B cell (primary cell): ENCODE data around the gene ANKS1B. TPM values are rescaled to one million over a fixed set of nuclear protein-coding genes. Genes with fewer than 3 reads are reported as not detected.

ENCODE experiments used
- ATAC-seq: fragments of 200-7000 bp; cut with Tn5 transposase; one replicate; pipeline ENCODE4 v1.10.0; 2021; ENCODE audit warnings: low read depth, mild to moderate bottlenecking, moderate number of reproducible peaks, moderate library complexity
- CTCF ChIA-PET: fragments of 350-600 bp; sonication (Branson Sonifier 250); formaldehyde crosslinking; loops from one replicate; lab custom pipeline; 2021; ENCODE audit warnings: antibody characterized with exemption, inconsistent platforms; lab: Charles Lee
- POLR2A ChIA-PET: fragments of 350-600 bp; sonication (Branson Sonifier 250); formaldehyde crosslinking; loops from one replicate; lab custom pipeline; 2021; ENCODE audit warnings: antibody characterized with exemption; lab: Charles Lee
- DNase-seq: peaks from one replicate; pipeline ENCODE4 v3.0.0; 2013
- H2AFZ ChIP-seq: 2 replicates; pipeline ENCODE4 v1.6.1; 2012; ENCODE audit warnings: mild to moderate bottlenecking, low read depth, low read length; ENCODE audit not compliant: insufficient read depth, poor library complexity, severe bottlenecking
- H3K27ac ChIP-seq, 2 donors: 1 replicate in 1 of 2; 2 replicates in 1 of 2; pipeline ENCODE4 v1.5.1; 2012 to 2013; ENCODE audit warnings: low read length in 2 of 2, mild to moderate bottlenecking in 2 of 2, moderate library complexity in 1 of 2
- H3K27me3 ChIP-seq, 4 experiments: fragments of 200-600 bp in 1 of 4; sonication (generic) in 1 of 4; replicated peaks in 1 of 4; 1 replicate in 2 of 4; 2 replicates in 2 of 4; pipeline versions ENCODE4 v1.6.1 to v1.7.0; 2013 to 2016; ENCODE audit warnings: low read length in 3 of 4, mild to moderate bottlenecking in 2 of 4, mixed read lengths in 1 of 4, moderate library complexity in 1 of 4; ENCODE audit not compliant: insufficient read depth in 4 of 4, control insufficient read depth in 3 of 4; ENCODE audit errors: control extremely low read depth in 1 of 4
- H3K36me3 ChIP-seq, 2 experiments: replicated peaks in 1 of 2; 1 replicate in 1 of 2; 2 replicates in 1 of 2; pipeline versions ENCODE4 v1.6.1 to v1.7.1; 2013; ENCODE audit warnings: low read length in 1 of 2; ENCODE audit not compliant: insufficient read depth in 2 of 2, control insufficient read depth in 1 of 2; ENCODE audit errors: control extremely low read depth in 1 of 2, extremely low read depth in 1 of 2
- H3K4me1 ChIP-seq, 2 donors: fragments of 200-600 bp in 1 of 2; sonication (generic) in 1 of 2; 1 replicate in 1 of 2; 2 replicates in 1 of 2; pipeline versions ENCODE4 v1.5.1 to v1.6.1; 2013 to 2017; ENCODE audit warnings: low read length in 2 of 2; ENCODE audit not compliant: control insufficient read depth in 2 of 2, insufficient read depth in 2 of 2
- H3K4me2 ChIP-seq: replicated peaks from 2 replicates; pipeline ENCODE3; 2012; ENCODE audit warnings: mild to moderate bottlenecking, low read depth, low read length; ENCODE audit not compliant: poor library complexity, severe bottlenecking
- H3K4me3 ChIP-seq, 5 experiments: fragments of 200-600 bp in 1 of 5; sonication (generic) in 1 of 5; 1 replicate in 3 of 5; 2 replicates in 2 of 5; pipeline versions ENCODE4 v1.5.1 to v1.7.0; 2011 to 2016; ENCODE audit warnings: low read length in 4 of 5, mild to moderate bottlenecking in 4 of 5, low read depth in 2 of 5, control low read depth in 1 of 5, moderate library complexity in 1 of 5; ENCODE audit not compliant: insufficient read depth in 1 of 5; ENCODE audit errors: control extremely low read depth in 1 of 5, extremely low read depth in 1 of 5
- H3K79me2 ChIP-seq: fragments of 200-600 bp; sonication (generic); one replicate; pipeline ENCODE4 v1.6.0; 2016; ENCODE audit warnings: low read length; ENCODE audit not compliant: control insufficient read depth, insufficient read depth
- H3K9ac ChIP-seq: fragments of 200-600 bp; sonication (generic); 2 replicates; pipeline ENCODE4 v1.6.1; 2017; ENCODE audit warnings: mild to moderate bottlenecking, low read length, moderate library complexity
- H3K9me3 ChIP-seq, 3 donors: one replicate each; pipeline versions ENCODE4 v1.6.1 to v1.7.1; 2013; ENCODE audit warnings: low read length in 2 of 3; ENCODE audit not compliant: control insufficient read depth in 2 of 3, insufficient read depth in 1 of 3; ENCODE audit errors: control extremely low read depth in 1 of 3
- H4K20me1 ChIP-seq: 2 replicates; pipeline ENCODE4 v1.6.0; 2012; ENCODE audit warnings: mild to moderate bottlenecking, low read length; ENCODE audit not compliant: insufficient read depth, control insufficient read depth, poor library complexity, severe bottlenecking
- H3K27ac Mint-ChIP-seq: one replicate; pipeline ENCODE4 v1.8.0; 2021; ENCODE audit warnings: mixed read lengths
- H3K27me3 Mint-ChIP-seq: one replicate; pipeline ENCODE4 v1.8.0; 2021; ENCODE audit warnings: mixed read lengths
- H3K4me1 Mint-ChIP-seq: one replicate; pipeline ENCODE4 v1.8.0; 2021; ENCODE audit warnings: mixed read lengths
- H3K4me3 Mint-ChIP-seq: one replicate; pipeline ENCODE4 v1.8.0; 2021; ENCODE audit warnings: mixed read lengths
- H3K9me3 Mint-ChIP-seq: one replicate; pipeline ENCODE4 v1.8.0; 2022; ENCODE audit warnings: mixed read lengths; ENCODE audit not compliant: insufficient read depth
- CTCF ChIP-seq: fragments of 200-600 bp; IDR thresholded peaks from one replicate; pipeline ENCODE4 v1.8.0; 2022; ENCODE audit warnings: antibody characterized with exemption, mild to moderate bottlenecking
- EZH2 ChIP-seq: IDR thresholded peaks from 2 replicates; pipeline ENCODE4 v1.6.1; 2012; ENCODE audit warnings: borderline replicate concordance, low read depth, mild to moderate bottlenecking, moderate library complexity, low read length; ENCODE audit not compliant: insufficient read depth, poor library complexity, severe bottlenecking
- WGBS: methylation state at CpG from one replicate; pipeline ENCODE4 v1.1.5; 2013; ENCODE audit warnings: missing lambda C conversion rate; ENCODE audit not compliant: insufficient coverage; 5-methylcytosine and 5-hydroxymethylcytosine counted together
- intact Hi-C: fragments of 100-400 bp; cut with micrococcal nuclease; formaldehyde crosslinking; loops from one replicate; pipeline ENCODE4 v1.10.0; 2022
- polyA plus RNA-seq: library from polyadenylated mRNA; depleted of rRNA; stranded (reverse); fragments of >200 nt; gene quantifications from 2 replicates; pipeline ENCODE4 v1.2.3, GENCODE V29; 2012
- total RNA-seq, 2 donors: library from RNA; stranded (reverse); fragments of 120-200 nt in 1 of 2; gene quantifications; 1 replicate in 1 of 2; 2 replicates in 1 of 2; pipeline versions ENCODE4 v1.2.3 to v1.2.4, GENCODE V29; 2013 to 2022

Gene ANKS1B
- total and polyA plus RNA-seq, 2 donors (not counting 1 experiment from before 2014, with no cell fraction given): not detected

- Histone ChIP-seq H3K36me3 (no peaks in the 10 kb centered on the region), H3K4me3 (no peak overlapping the region), H3K9ac (no peak overlapping the region), H2AFZ (no peak overlapping the region), H3K4me1 (no peaks in the 10 kb centered on the region), H3K9me3 (peaks cover 0 to 3% (median 0%) of the 10 kb centered on the region in 3 donors), H3K27me3 (no peaks in the 10 kb centered on the region), H3K27ac (no peak overlapping the region), H3K4me2 (no peak overlapping the region), H4K20me1 (no peaks in the 10 kb centered on the region), H3K79me2 (no peaks in the 10 kb centered on the region)
- H3K4me3 Mint-ChIP-seq: no peak overlapping the region
- no peaks in the 10 kb centered on the region for H3K27me3 Mint-ChIP-seq
- POLR2A ChIA-PET: no interaction called here
- peaks cover 2% of the 10 kb centered on the region for H3K9me3 Mint-ChIP-seq
- intact Hi-C loops: no loop called here
- no peak for ATAC-seq
- no peak overlapping the region for H3K27ac Mint-ChIP-seq
- TF ChIP-seq EZH2 (no peak), CTCF (no peak)
- no peak for DNase-seq
- H3K4me1 Mint-ChIP-seq: no peaks in the 10 kb centered on the region
- CTCF ChIA-PET: no interaction called here
- WGBS: 100% methylated on average over 1 of the region's 3 CpGs
These were observed 713.7 kb downstream of the ANKS1B start for GRCh38 chr12:99271071-99271470.

GRCh38 chr12:99267038-99267437 is 717.7 kb downstream of the ANKS1B start:
- no peak overlapping the region for H3K4me2 ChIP-seq
- no peaks in the 10 kb centered on the region for H3K4me1 ChIP-seq
- no peaks in the 10 kb centered on the region for H3K9me3 Mint-ChIP-seq
- peaks cover 0 to 3% (median 0%) of the 10 kb centered on the region in 3 donors for H3K9me3 ChIP-seq
- no peaks in the 10 kb centered on the region for H3K79me2 ChIP-seq
- TF ChIP-seq EZH2: no peak
- no peak for TF ChIP-seq CTCF
- H3K27me3 ChIP-seq: no peaks in the 10 kb centered on the region
- no peak overlapping the region for H2AFZ ChIP-seq
- H3K27me3 Mint-ChIP-seq: no peaks in the 10 kb centered on the region
- intact Hi-C loops: no loop called here
- H3K27ac ChIP-seq: no peak overlapping the region
- DNase-seq (no peak), ATAC-seq (no peak)
- CTCF ChIA-PET: no interaction called here
- no peak overlapping the region for H3K4me3 Mint-ChIP-seq
- H4K20me1 ChIP-seq: no peaks in the 10 kb centered on the region
- H3K9ac ChIP-seq: no peak overlapping the region
- H3K36me3 ChIP-seq: no peaks in the 10 kb centered on the region
- no peak overlapping the region for H3K4me3 ChIP-seq
- POLR2A ChIA-PET: no interaction called here
- H3K4me1 Mint-ChIP-seq: no peaks in the 10 kb centered on the region
- no peak overlapping the region for H3K27ac Mint-ChIP-seq
